Muscle of back (tissue), 13 donors: Measurements from ENCODE around the gene DISP3. TPM values are rescaled to one million over a fixed set of nuclear protein-coding genes. Genes with fewer than 3 reads are reported as not detected.

Experiments used
- DNase-seq, 3 donors: peaks; one replicate each; pipeline versions ENCODE4 v3.0.0 to v3.0.0-alpha.2; 2013
- long read RNA-seq, 9 donors: transcript quantifications; one replicate each; lab custom pipeline, GENCODE V29; 2026
- polyA plus RNA-seq, 10 donors: library from polyadenylated mRNA; unstranded; fragments of 120-200 nt; gene quantifications; one replicate each; pipeline ENCODE4 v1.2.1, GENCODE V29; 2013; ENCODE audit not compliant: insufficient read length in 10 of 10

DISP3 gene
- under 1 TPM; 0.09 to 0.56 (median 0.28) TPM for polyA plus RNA-seq
- long read RNA-seq, donor 1, result 0 reads
- long read RNA-seq, donor 2, result 0 reads
- long read RNA-seq, donor 3, result 0 reads
- long read RNA-seq, donor 4, result 0 reads
- long read RNA-seq, donor 5, result 0 reads
- long read RNA-seq, donor 6, result 0 reads
- long read RNA-seq, donor 7, result 0 reads
- long read RNA-seq, donor 8, result 0 reads
- long read RNA-seq, donor 9, result 0 reads

- DNase-seq, result peak; percentile 40 to 76 (median 64)
Observed at GRCh38 chr1:11478571-11479374, at the start of gene DISP3. Gene DISP3, plus strand, starts transcription at chr1:11479155. Its CDS starts 21,838 bp downstream, at chr1:11500993.

- no peak for DNase-seq
Observed at GRCh38 chr1:11429226-11429625, 49.7 kb upstream of the DISP3 start.

GRCh38 chr1:11429935-11430334, 49.0 kb upstream of the DISP3 start:
- no peak for DNase-seq

GRCh38 chr1:11431941-11432507, 46.9 kb upstream of the DISP3 start:
- no peak for DNase-seq

- DNase-seq, result no peak
Observed at GRCh38 chr1:11432526-11432925, 46.4 kb upstream of the DISP3 start.

- DNase-seq, result no peak
Observed at GRCh38 chr1:11434501-11434900, 44.5 kb upstream of the DISP3 start.

GRCh38 chr1:11434926-11435325, 44.0 kb upstream of the DISP3 start:
- no peak for DNase-seq

GRCh38 chr1:11438996-11439395, 40.0 kb upstream of the DISP3 start:
- DNase-seq, result no peak

- no peak for DNase-seq
Observed at GRCh38 chr1:11441211-11441952, 37.6 kb upstream of the DISP3 start.

- DNase-seq, result no peak
Observed at GRCh38 chr1:11443043-11443442, 35.9 kb upstream of the DISP3 start.

- DNase-seq, result no peak
Observed at GRCh38 chr1:11443961-11444658, 34.8 kb upstream of the DISP3 start.

- DNase-seq, result no peak
Observed at GRCh38 chr1:11444907-11445306, 34.0 kb upstream of the DISP3 start.

- DNase-seq, result no peak
Observed at GRCh38 chr1:11447903-11448302, 31.1 kb upstream of the DISP3 start.

- DNase-seq, result no peak
Observed at GRCh38 chr1:11448373-11449099, 30.4 kb upstream of the DISP3 start.

GRCh38 chr1:11449100-11449403, 29.9 kb upstream of the DISP3 start:
- no peak for DNase-seq

- no peak for DNase-seq
Observed at GRCh38 chr1:11450310-11450709, 28.6 kb upstream of the DISP3 start.

GRCh38 chr1:11453742-11454491, 25.0 kb upstream of the DISP3 start:
- no peak for DNase-seq

- DNase-seq, result no peak
Observed at GRCh38 chr1:11455967-11456570, 22.9 kb upstream of the DISP3 start.

- no peak for DNase-seq
Observed at GRCh38 chr1:11456965-11457364, 22.0 kb upstream of the DISP3 start.

- no peak for DNase-seq
Observed at GRCh38 chr1:11458811-11459275, 20.1 kb upstream of the DISP3 start.
